Epithelial cell of esophagus (primary cell): ENCODE measurements around the gene UBE2G2.
"Not testable (repeated sequence)": the region's sequence is repeated elsewhere in the genome, so short reads cannot be mapped to it uniquely, and the experiment has no call there.

Experiments
- DNase-seq: peaks from one replicate; pipeline ENCODE4 v3.0.0; 2010; ENCODE audit warnings: low read depth
- H3K4me3 ChIP-seq: 2 replicates; pipeline ENCODE4 v1.5.1; 2011; ENCODE audit warnings: mild to moderate bottlenecking, low read length, control low read depth
- TF ChIP-seq, protein P1 (sequence below): IDR thresholded peaks from 2 replicates; pipeline ENCODE4 v1.5.1; 2011; ENCODE audit warnings: low read depth, mild to moderate bottlenecking, low read length, control low read depth, inconsistent platforms; ENCODE audit not compliant: insufficient read depth; ENCODE audit errors: missing control alignments

Gene UBE2G2

GRCh38 chr21:44836349-44836665 is 34.7 kb upstream of the UBE2G2 start:
- TF ChIP-seq, protein P1, sequence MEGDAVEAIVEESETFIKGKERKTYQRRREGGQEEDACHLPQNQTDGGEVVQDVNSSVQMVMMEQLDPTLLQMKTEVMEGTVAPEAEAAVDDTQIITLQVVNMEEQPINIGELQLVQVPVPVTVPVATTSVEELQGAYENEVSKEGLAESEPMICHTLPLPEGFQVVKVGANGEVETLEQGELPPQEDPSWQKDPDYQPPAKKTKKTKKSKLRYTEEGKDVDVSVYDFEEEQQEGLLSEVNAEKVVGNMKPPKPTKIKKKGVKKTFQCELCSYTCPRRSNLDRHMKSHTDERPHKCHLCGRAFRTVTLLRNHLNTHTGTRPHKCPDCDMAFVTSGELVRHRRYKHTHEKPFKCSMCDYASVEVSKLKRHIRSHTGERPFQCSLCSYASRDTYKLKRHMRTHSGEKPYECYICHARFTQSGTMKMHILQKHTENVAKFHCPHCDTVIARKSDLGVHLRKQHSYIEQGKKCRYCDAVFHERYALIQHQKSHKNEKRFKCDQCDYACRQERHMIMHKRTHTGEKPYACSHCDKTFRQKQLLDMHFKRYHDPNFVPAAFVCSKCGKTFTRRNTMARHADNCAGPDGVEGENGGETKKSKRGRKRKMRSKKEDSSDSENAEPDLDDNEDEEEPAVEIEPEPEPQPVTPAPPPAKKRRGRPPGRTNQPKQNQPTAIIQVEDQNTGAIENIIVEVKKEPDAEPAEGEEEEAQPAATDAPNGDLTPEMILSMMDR = no peak
- DNase-seq = no peak
- no peak overlapping the region for H3K4me3 ChIP-seq

GRCh38 chr21:44835647-44835973 is 34.0 kb upstream of the UBE2G2 start:
- TF ChIP-seq, protein P1 = no peak
- no peak for DNase-seq
- H3K4me3 ChIP-seq = no peak overlapping the region

DNA sequence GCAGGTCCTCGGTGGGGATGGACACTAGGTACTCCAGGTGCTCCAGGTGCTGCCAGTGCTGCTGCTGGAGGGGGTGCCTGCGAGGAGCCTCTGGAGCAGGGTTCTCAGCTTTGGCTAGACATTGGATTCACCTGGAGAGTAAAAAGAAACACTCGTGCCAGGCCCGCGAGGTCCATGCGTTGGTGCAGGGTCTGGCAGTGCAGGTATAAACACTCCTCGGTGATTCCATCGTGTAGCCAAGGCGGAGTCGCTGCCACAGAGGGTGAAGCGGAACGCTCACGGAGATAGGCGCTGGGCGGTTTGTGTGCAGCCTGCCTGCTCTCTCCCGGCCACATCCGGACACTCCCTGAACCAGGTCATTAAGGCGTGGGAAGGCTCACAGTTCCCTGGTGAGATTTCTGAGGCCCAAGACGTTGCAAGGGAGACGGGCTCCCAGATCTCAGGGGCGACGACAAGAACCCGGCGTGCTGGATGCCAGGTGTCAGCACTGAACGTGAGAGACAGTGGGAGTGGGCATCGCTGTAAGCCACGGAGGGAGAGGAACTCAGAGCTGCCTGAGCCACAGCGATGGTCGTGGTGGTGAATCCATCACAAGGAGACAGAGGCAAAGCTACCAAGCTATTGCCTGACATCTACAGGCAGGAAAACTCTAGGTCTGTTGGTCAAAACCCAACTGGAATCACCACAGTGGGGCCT is 33.5 kb upstream of the UBE2G2 start:
- TF ChIP-seq, protein P1 = no peak
- no peak overlapping the region for H3K4me3 ChIP-seq
- DNase-seq = no peak

- TF ChIP-seq, protein P1 = no peak
- no peak overlapping the region for H3K4me3 ChIP-seq
- DNase-seq = no peak
Observed at GRCh38 chr21:44834231-44834950, 32.8 kb upstream of the UBE2G2 start.

DNA sequence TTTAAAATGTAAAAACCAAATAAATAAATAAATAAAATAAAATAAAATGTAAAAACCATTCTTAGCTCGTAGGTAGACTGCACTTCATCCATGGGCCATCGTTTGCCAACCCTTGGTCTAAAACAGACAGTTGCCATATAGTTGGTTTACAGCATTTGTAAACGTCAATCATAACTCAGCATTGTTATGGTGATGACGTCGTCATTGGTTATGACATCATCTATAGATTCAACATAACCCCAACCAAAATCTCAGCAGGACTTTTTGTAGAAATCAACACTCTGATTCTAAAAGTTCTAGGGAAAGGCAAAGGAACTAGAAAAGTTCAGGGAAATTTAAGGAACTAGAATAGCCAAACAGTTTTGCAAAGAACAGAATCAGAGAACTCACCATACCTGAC is 32.0 kb upstream of the UBE2G2 start:
- TF ChIP-seq, protein P1 = no peak
- DNase-seq = no peak
- no peak overlapping the region for H3K4me3 ChIP-seq

GRCh38 chr21:44832516-44833255 is 31.1 kb upstream of the UBE2G2 start:
- H3K4me3 ChIP-seq, DNase-seq: not testable (repeated sequence)

- DNase-seq = no peak
- H3K4me3 ChIP-seq = no peak overlapping the region
- TF ChIP-seq, protein P1 = no peak
Observed at GRCh38 chr21:44831227-44831860, 29.7 kb upstream of the UBE2G2 start.
